Fibroblast of skin of back (primary cell): ENCODE data around the gene NDUFA8.

Source experiments
- DNase-seq: peaks from one replicate; pipeline ENCODE4 v3.0.0-alpha.2; 2013

NDUFA8 gene

GRCh38 chr9:122097679-122098315 is 61.8 kb downstream of the NDUFA8 start:
- no peak for DNase-seq

- no peak for DNase-seq
Observed at GRCh38 chr9:122096620-122097415, 62.8 kb downstream of the NDUFA8 start.

- DNase-seq, result peak; percentile 59
Observed at GRCh38 chr9:122095010-122095767, 64.4 kb downstream of the NDUFA8 start.
